Right ventricle myocardium superior (tissue), 1 donor: ENCODE measurements around the gene C20orf202. TPM values are rescaled to one million over a fixed set of nuclear protein-coding genes. Genes with fewer than 3 reads are reported as not detected.
"Not testable (repeated sequence)": the region's sequence is repeated elsewhere in the genome, so short reads cannot be mapped to it uniquely, and the experiment has no call there.

Source experiments
- ATAC-seq: fragments of 200-7000 bp; cut with Tn5 transposase; one replicate; pipeline ENCODE4 v1.9.1; 2020; ENCODE audit warnings: mild to moderate bottlenecking; ENCODE audit not compliant: poor library complexity
- DNase-seq: peaks from one replicate; pipeline ENCODE4 v3.0.0-alpha.2; 2020
- intact Hi-C: fragments of 100-400 bp; cut with DNase I; formaldehyde crosslinking; loops from one replicate; pipeline ENCODE4 v1.11.2; 2022
- total RNA-seq: library from RNA; stranded (reverse); fragmentation: NEBNext Ultra II Directional; extraction: Animal tissue kit (Norgen Biotek cat#: 25700); gene quantifications from one replicate; pipeline ENCODE4 v1.2.1, GENCODE V29; 2021
- donor health status: DM: no; HTN: yes; CAD: no; lungs with severe emphysema.

The C20orf202 gene
- total RNA-seq, 1 donor from 2014 or later: 0.35 TPM

DNA sequence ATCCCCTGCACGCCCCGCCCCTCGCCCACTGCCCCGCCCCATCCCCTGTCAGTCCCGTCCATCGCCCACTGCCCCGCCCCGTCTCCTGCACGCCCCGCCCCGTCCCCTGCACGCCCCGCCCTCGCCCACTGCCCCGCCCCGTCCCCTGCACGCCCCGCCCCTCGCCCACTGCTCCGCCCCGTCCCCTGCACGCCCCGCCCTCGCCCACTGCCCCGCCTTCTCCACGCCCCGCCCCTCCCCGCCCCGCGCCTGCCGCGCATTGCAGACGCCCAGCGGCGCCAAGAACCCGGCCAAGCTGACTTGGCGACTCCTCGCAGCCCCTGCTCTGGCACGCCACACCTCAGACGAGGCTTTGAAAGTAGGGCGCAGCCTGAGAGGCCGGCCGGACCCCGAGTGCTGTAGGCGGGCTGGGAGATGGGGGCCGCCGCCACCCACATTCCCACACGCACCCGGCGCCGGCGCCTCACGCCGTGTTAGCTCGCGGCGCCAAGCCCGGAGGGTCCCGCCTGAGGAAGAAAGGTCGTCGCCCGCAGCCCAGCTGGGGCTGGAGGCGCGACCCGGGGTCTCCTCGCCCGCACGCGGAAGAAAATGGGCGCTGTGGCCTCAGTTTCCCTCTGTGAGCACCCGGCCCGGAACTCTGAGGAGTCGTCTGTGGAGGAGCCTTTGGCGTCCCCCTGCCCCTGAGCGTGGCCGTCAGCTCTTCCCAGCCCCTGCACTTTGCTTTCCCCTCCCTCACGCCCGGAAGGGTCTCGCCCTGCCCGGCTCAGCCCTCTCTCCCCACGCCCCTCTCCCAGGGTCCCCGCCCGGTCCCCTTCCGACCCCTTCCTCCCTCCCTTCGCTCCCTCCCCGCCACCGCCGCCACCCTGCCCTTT is 22.8 kb downstream of the C20orf202 start, which contains the start of gene RAD21L1:
Gene RAD21L1 (plus strand): TSS at position 262 of the 872 bp plus-strand sequence. CDS start 2,410 bp downstream, outside the sequence.
- intact Hi-C loops: no loop called here
- peak; percentile 95 for ATAC-seq
- DNase-seq: peak; percentile 78

GRCh38 chr20:1229541-1229940 is 26.3 kb downstream of the C20orf202 start:
- intact Hi-C loops: no loop called here
- DNase-seq: no peak
- ATAC-seq: no peak

DNA sequence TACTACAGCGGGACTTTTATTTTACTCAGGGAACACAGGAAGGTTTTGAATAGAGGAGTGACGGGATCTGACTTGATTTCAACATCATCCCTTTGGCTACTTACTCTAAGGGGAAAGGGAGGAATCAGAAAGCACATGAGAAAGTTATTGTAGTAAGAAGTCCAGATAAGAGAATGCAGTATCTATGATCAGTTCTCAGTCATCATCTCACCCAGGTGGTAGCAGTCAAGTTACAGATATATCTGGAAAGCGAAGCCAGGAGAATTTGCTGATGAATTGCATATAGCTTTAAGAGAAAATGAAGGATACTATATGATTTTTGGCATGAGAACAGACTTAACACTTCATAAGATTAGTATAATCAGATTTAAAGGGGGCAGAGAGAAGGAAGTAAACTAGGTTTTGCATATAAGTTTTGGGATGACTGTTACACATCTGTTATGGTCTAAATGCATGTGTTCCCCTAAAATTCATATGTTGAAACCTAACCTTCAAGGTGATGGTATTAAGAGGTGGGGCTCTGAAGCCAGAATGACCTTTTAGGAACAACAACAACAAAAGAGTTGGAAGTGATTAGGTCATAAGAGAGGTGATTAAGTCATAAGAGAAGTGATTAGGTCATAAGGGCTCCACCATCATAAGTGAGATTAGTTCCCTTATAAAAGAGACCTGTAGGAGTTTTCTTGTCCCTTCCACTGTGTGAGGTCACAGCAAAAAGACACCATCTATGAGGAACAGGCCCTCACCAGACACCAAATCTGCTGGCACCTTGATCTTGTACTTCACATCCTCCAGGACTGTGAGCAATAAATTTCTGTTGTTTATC is 29.2 kb downstream of the C20orf202 start:
- intact Hi-C loops: no loop called here
- ATAC-seq (no peak), DNase-seq (no peak)

DNA sequence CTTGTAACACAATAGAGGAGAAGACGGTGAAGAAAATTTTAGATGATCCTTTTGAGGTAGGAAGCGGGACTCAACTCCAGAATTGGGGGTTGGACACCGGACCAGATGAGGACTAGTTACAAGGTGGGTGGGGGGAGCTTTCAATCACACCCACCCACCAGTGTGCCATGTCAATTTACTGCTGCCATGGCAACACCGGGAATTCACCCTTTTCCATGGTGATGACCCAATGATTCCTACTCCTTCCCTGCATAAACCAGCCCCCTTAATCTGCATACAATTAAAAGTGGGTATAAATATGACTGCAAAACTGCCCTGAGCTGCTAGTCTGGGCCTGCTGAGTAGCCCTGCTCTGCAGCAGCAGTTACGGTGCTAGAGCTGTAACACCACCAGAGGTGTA is 37.3 kb downstream of the C20orf202 start:
- intact Hi-C loops: no loop called here
- no peak for ATAC-seq
- no peak for DNase-seq

DNA sequence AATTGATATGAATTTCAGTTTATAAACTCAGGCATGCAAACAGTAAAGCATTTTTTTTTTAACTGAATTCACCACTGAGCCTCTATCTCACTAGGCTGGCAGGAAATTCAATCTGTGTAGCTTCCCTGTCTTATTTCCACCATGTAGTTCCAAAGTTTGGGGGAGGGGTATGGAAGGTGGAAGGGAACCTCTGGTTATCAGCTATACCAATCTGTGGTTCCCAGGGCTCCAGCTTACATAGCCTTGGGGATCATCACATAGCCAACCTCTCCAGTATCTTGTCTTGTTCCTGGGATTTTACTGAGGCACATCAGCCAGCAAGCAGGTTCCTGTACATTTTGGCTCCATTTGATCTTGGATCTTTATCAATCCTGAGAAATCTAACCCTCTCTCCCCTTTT is 38.2 kb downstream of the C20orf202 start:
- ATAC-seq: no peak
- DNase-seq: no peak
- intact Hi-C loops: no loop called here

- intact Hi-C loops: no loop called here
- ATAC-seq (no peak), DNase-seq (no peak)
Observed at GRCh38 chr20:1242099-1242498, 38.8 kb downstream of the C20orf202 start.

DNA sequence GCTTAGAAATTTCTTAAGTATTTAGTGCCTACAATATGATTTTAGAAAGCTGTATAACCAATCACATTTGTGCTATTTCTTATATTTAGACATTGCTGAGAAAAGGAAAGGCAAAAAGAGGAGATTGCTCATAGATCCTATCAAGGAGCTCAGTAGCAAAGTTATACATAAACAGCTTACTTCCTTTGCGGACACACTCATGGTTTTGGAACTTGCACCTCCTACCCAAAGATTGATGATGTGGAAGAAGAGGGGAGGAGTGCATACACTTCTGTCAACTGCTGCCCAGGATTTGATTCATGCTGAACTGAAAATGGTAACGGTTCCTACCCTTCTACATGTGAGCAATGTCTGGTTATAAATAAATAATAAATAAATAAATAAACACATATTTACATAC is 39.3 kb downstream of the C20orf202 start:
- intact Hi-C loops: no loop called here
- no peak for ATAC-seq

DNA sequence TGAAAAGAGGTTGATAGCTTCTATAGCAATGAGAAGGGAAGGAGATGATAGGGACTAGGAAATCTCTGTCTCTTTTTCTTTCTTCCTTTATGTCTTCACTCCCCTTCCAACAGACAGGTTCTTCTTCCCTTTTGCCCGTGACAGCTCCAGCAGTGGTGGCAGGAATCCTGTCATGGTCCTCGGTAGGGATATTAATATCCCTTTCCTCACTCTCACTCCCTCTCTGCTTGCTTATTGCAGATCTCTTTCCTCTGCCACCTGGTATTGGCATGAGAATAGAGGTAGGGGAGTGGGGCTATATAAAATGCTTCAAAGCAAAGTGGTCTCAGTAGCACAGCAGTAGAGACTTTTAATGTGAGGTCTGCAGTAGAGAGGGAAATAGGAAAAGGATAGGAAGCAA is 42.3 kb downstream of the C20orf202 start:
- intact Hi-C loops: no loop called here
- DNase-seq (no peak), ATAC-seq (no peak)

More for the DNA sequence above, 39.3 kb downstream of the C20orf202 start:
- no peak for DNase-seq

DNA sequence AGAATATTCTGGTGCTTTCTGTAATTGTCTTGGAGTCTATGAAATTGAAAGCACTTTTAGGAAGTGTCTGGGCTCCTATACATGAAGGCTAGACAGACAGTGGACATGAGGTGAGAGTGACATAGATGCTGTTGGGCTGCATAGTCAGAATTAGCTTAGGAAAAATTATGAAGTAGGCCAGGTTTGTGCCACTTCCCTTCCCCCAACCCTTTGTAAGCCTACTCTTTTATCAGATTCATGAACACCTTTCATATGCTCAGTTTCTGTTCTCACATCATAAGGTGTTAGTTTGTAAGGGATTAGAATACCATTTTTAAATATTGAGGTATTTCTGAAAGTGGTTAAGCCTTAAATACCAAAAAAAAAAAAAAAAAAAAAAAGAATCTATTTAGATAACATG is 44.4 kb downstream of the C20orf202 start:
- no peak for DNase-seq
- ATAC-seq: no peak
- intact Hi-C loops: no loop called here

- ATAC-seq, intact Hi-C loops, DNase-seq: not testable (repeated sequence)
Observed at GRCh38 chr20:1250282-1250681, 47.0 kb downstream of the C20orf202 start.

- intact Hi-C loops: no loop called here
- ATAC-seq (no peak), DNase-seq (no peak)
Observed at GRCh38 chr20:1252416-1252815, 49.2 kb downstream of the C20orf202 start.

DNA sequence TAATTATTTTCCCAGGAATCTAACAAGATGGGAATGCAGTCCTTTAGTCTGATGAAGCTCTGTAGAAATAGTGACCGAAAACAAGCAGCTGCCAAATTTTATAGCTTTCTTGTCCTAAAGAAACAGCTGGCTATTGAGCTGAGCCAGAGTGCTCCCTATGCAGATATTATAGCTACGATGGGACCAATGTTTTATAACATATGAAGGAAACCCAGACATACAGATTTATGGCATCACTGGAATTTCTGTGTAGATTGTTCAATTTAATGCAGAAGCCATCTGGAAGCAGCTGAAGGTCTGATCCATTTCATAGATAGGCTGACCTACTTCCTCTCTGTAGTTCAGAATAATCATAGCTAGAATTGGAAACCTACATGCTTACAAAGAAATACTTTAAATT is 51.0 kb downstream of the C20orf202 start:
- intact Hi-C loops: no loop called here
- DNase-seq: no peak
- ATAC-seq: no peak

- DNase-seq (no peak), ATAC-seq (no peak)
- intact Hi-C loops: no loop called here
Observed at GRCh38 chr20:1255675-1256074, 52.4 kb downstream of the C20orf202 start.

Other genes with a start within 250 kb of the C20orf202 start
- gene RSPO4, start 201.1 kb upstream of the C20orf202 start, total RNA-seq: not detected
- gene PSMF1, start 84.9 kb upstream of the C20orf202 start, total RNA-seq: 121 TPM
- gene TMEM74B, start 18.5 kb upstream of the C20orf202 start, total RNA-seq: 5.2 TPM
- not detected for gene RAD21L1, start 22.6 kb downstream of the C20orf202 start, total RNA-seq
- gene SNPH, start 62.8 kb downstream of the C20orf202 start, total RNA-seq: 8.9 TPM
- 2.5 TPM for gene SDCBP2, start 125.7 kb downstream of the C20orf202 start, total RNA-seq
- 112 TPM for gene FKBP1A, start 189.6 kb downstream of the C20orf202 start, total RNA-seq